HEK293 (cell line): ENCODE data around the gene OR5W2.

Experiments
- CTCF ChIA-PET: fragments of 350-600 bp; formaldehyde crosslinking; extraction: SDS; loops from one replicate; lab custom pipeline; 2021; ENCODE audit warnings: antibody characterized with exemption; lab: Yijun Ruan, JAX
- POLR2A ChIA-PET: fragments of 300-600 bp; formaldehyde crosslinking; extraction: SDS; loops from one replicate; lab custom pipeline; 2020; ENCODE audit warnings: antibody characterized with exemption, inconsistent platforms; lab: Yijun Ruan, JAX
- H3K27ac ChIP-seq: fragments of 200-500 bp; sonication (Bioruptor generic); 2 replicates; pipeline ENCODE4 v1.5.1; 2014; ENCODE audit warnings: low read depth, low read length, control low read depth, inconsistent platforms; ENCODE audit errors: extremely low read depth
- H3K36me3 ChIP-seq, 2 experiments: fragments of 200-500 bp in 1 of 2; sonication (Bioruptor generic) in 1 of 2; 1 replicate in 1 of 2; 2 replicates in 1 of 2; pipeline ENCODE4 v1.5.1; 2014 to 2017; ENCODE audit warnings: inconsistent platforms in 2 of 2, low read length in 2 of 2; ENCODE audit not compliant: control insufficient read depth in 2 of 2, insufficient read depth in 1 of 2
- H3K4me1 ChIP-seq: fragments of 200-500 bp; sonication (Bioruptor generic); 2 replicates; pipeline ENCODE4 v1.5.1; 2014; ENCODE audit warnings: mild to moderate bottlenecking, low read length, inconsistent platforms; ENCODE audit not compliant: control insufficient read depth, insufficient read depth
- H3K4me3 ChIP-seq: 2 replicates; pipeline ENCODE4 v1.5.1; 2011; ENCODE audit warnings: low read depth, mild to moderate bottlenecking, control low read depth, low read length, moderate library complexity
- H3K9me3 ChIP-seq: fragments of 200-500 bp; sonication (Bioruptor generic); 2 replicates; pipeline ENCODE4 v1.5.1; 2014; ENCODE audit warnings: low read depth, low read length, inconsistent platforms; ENCODE audit not compliant: control insufficient read depth, insufficient read depth
- BCL11B ChIP-seq: fragments of 450-650 bp; formaldehyde crosslinking; IDR thresholded peaks from 2 replicates; pipeline ENCODE4 v1.5.1; 2016; ENCODE audit warnings: low read depth, missing biosample characterization, missing genetic modification characterization
- EGR2 ChIP-seq: fragments of 450-650 bp; formaldehyde crosslinking; IDR thresholded peaks from 2 replicates; pipeline ENCODE4 v1.5.1; 2016; ENCODE audit warnings: low read depth, missing biosample characterization, missing genetic modification characterization
- HOXD13 ChIP-seq: sonication (generic); formaldehyde crosslinking; IDR thresholded peaks from 2 replicates; pipeline ENCODE4 v1.8.0; 2022; ENCODE audit warnings: missing genetic modification reagents, borderline replicate concordance
- RBAK ChIP-seq: fragments of 450-650 bp; formaldehyde crosslinking; IDR thresholded peaks from 2 replicates; pipeline ENCODE4 v1.5.1; 2016; ENCODE audit warnings: missing biosample characterization, missing genetic modification characterization
- SCRT2 ChIP-seq: fragments of 450-650 bp; formaldehyde crosslinking; IDR thresholded peaks from 2 replicates; pipeline ENCODE4 v1.5.1; 2016; ENCODE audit warnings: missing biosample characterization, missing genetic modification characterization
- ZFP37 ChIP-seq: fragments of 450-650 bp; formaldehyde crosslinking; IDR thresholded peaks from 2 replicates; pipeline ENCODE4 v1.5.1; 2016; ENCODE audit warnings: missing biosample characterization, missing genetic modification characterization
- ZNF302 ChIP-seq: fragments of 450-650 bp; formaldehyde crosslinking; IDR thresholded peaks from 2 replicates; pipeline ENCODE4 v1.5.1; 2016; ENCODE audit warnings: missing biosample characterization, missing genetic modification characterization, low read depth
- ZNF335 ChIP-seq: fragments of 450-650 bp; formaldehyde crosslinking; conservative IDR thresholded peaks from 2 replicates; pipeline ENCODE4 v1.5.1; 2016; ENCODE audit warnings: missing biosample characterization, missing genetic modification characterization
- ZNF366 ChIP-seq: fragments of 450-650 bp; formaldehyde crosslinking; conservative IDR thresholded peaks from 2 replicates; pipeline ENCODE4 v1.5.1; 2016; ENCODE audit warnings: missing biosample characterization, missing genetic modification characterization
- ZNF48 ChIP-seq: fragments of 450-650 bp; formaldehyde crosslinking; IDR thresholded peaks from 2 replicates; pipeline ENCODE4 v1.5.1; 2016; ENCODE audit warnings: missing biosample characterization, missing genetic modification characterization
- ZNF521 ChIP-seq: fragments of 450-650 bp; formaldehyde crosslinking; IDR thresholded peaks from 2 replicates; pipeline ENCODE4 v1.5.1; 2017; ENCODE audit warnings: missing biosample characterization, mild to moderate bottlenecking, missing genetic modification characterization
- ZNF544 ChIP-seq: fragments of 450-650 bp; formaldehyde crosslinking; IDR thresholded peaks from 2 replicates; pipeline ENCODE4 v1.5.0; 2017; ENCODE audit warnings: missing biosample characterization, missing genetic modification characterization
- ZNF621 ChIP-seq: fragments of 450-650 bp; formaldehyde crosslinking; IDR thresholded peaks from 2 replicates; pipeline ENCODE4 v1.5.1; 2017; ENCODE audit warnings: missing biosample characterization, missing genetic modification characterization
- ZNF768 ChIP-seq: fragments of 450-650 bp; formaldehyde crosslinking; IDR thresholded peaks from 2 replicates; pipeline ENCODE4 v1.5.1; 2018; ENCODE audit warnings: missing biosample characterization, mild to moderate bottlenecking, missing genetic modification characterization
- ZNF791 ChIP-seq: fragments of 450-650 bp; formaldehyde crosslinking; IDR thresholded peaks from 2 replicates; pipeline ENCODE4 v1.5.1; 2016; ENCODE audit warnings: missing biosample characterization, missing genetic modification characterization
- ZNF830 ChIP-seq: fragments of 450-650 bp; IDR thresholded peaks from 2 replicates; pipeline ENCODE4 v1.5.0; 2018; ENCODE audit warnings: missing biosample characterization, missing genetic modification characterization, low read depth, mild to moderate bottlenecking, moderate library complexity
- ZSCAN5A ChIP-seq: fragments of 450-650 bp; formaldehyde crosslinking; IDR thresholded peaks from 2 replicates; pipeline ENCODE4 v1.5.1; 2016; ENCODE audit warnings: missing biosample characterization, missing genetic modification characterization
- TF ChIP-seq, protein P1 (sequence below): fragments of 450-650 bp; formaldehyde crosslinking; IDR thresholded peaks from 2 replicates; pipeline ENCODE4 v1.5.1; 2017; ENCODE audit warnings: missing biosample characterization, missing genetic modification characterization
- TF ChIP-seq, protein P2 (sequence below): fragments of 450-650 bp; formaldehyde crosslinking; IDR thresholded peaks from 2 replicates; pipeline ENCODE4 v1.5.1; 2017; ENCODE audit warnings: missing biosample characterization, missing genetic modification characterization
- TF ChIP-seq, protein P3 (sequence below): fragments of 450-650 bp; formaldehyde crosslinking; IDR thresholded peaks from 2 replicates; pipeline ENCODE4 v1.5.1; 2016; ENCODE audit warnings: missing biosample characterization, missing genetic modification characterization, borderline replicate concordance

OR5W2 gene

DNA sequence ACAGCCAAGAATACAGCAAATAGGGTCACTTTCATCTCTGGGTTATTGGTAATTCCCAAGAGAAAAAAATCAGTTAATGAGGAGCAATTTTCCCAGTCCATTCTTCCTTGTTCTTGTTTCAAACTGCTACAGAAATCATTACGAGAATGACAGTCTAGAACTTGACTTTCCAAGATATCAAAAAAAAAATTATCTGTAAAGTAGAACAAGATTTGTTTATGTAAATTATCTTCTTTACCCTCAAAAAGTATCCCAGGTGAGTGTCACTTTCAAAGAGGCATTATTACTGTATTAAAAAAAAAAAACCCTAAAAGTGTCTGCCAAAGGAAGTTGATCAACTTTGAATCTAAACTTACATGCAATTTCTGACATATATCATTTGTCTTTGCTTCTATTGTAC is at the start of gene OR5W2:
TSS of gene OR5W2 (minus strand) at position 101 of the 400 bp plus-strand sequence. CDS start at position 101, 0 bp downstream.
- Histone ChIP-seq H3K9me3 (no peaks in the 10 kb centered on the region), H3K4me1 (no peaks in the 10 kb centered on the region), H3K4me3 (no peak within 1 kb of the TSS), H3K27ac (no peak within 1 kb of the TSS), H3K36me3 (no peaks in the 10 kb centered on the region)
- TF ChIP-seq ZNF621 (tag by site-specific recombination), result no peak
- TF ChIP-seq, protein P1, sequence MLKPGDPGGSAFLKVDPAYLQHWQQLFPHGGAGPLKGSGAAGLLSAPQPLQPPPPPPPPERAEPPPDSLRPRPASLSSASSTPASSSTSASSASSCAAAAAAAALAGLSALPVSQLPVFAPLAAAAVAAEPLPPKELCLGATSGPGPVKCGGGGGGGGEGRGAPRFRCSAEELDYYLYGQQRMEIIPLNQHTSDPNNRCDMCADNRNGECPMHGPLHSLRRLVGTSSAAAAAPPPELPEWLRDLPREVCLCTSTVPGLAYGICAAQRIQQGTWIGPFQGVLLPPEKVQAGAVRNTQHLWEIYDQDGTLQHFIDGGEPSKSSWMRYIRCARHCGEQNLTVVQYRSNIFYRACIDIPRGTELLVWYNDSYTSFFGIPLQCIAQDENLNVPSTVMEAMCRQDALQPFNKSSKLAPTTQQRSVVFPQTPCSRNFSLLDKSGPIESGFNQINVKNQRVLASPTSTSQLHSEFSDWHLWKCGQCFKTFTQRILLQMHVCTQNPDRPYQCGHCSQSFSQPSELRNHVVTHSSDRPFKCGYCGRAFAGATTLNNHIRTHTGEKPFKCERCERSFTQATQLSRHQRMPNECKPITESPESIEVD (tag by site-specific recombination), result no peak
- no peak for TF ChIP-seq RBAK (tag by site-specific recombination)
- no peak for TF ChIP-seq ZNF544
- TF ChIP-seq EGR2 (tag by site-specific recombination), result no peak
- TF ChIP-seq ZNF791 (tag by site-specific recombination), result no peak
- no peak for TF ChIP-seq HOXD13 (CRISPR knock-in tag)
- TF ChIP-seq, protein P2, sequence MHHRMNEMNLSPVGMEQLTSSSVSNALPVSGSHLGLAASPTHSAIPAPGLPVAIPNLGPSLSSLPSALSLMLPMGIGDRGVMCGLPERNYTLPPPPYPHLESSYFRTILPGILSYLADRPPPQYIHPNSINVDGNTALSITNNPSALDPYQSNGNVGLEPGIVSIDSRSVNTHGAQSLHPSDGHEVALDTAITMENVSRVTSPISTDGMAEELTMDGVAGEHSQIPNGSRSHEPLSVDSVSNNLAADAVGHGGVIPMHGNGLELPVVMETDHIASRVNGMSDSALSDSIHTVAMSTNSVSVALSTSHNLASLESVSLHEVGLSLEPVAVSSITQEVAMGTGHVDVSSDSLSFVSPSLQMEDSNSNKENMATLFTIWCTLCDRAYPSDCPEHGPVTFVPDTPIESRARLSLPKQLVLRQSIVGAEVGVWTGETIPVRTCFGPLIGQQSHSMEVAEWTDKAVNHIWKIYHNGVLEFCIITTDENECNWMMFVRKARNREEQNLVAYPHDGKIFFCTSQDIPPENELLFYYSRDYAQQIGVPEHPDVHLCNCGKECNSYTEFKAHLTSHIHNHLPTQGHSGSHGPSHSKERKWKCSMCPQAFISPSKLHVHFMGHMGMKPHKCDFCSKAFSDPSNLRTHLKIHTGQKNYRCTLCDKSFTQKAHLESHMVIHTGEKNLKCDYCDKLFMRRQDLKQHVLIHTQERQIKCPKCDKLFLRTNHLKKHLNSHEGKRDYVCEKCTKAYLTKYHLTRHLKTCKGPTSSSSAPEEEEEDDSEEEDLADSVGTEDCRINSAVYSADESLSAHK (tag by site-specific recombination), result no peak
- TF ChIP-seq SCRT2 (tag by site-specific recombination), result no peak
- TF ChIP-seq ZNF768 (tag by site-specific recombination), result no peak
- no peak for TF ChIP-seq ZNF521 (tag by site-specific recombination)
- no peak for TF ChIP-seq ZNF302 (tag by site-specific recombination)
- TF ChIP-seq ZNF335 (tag by site-specific recombination), result no peak
- no peak for TF ChIP-seq BCL11B
- TF ChIP-seq ZNF366 (tag by site-specific recombination), result no peak
- TF ChIP-seq ZFP37 (tag by site-specific recombination), result no peak
- TF ChIP-seq, protein P3, sequence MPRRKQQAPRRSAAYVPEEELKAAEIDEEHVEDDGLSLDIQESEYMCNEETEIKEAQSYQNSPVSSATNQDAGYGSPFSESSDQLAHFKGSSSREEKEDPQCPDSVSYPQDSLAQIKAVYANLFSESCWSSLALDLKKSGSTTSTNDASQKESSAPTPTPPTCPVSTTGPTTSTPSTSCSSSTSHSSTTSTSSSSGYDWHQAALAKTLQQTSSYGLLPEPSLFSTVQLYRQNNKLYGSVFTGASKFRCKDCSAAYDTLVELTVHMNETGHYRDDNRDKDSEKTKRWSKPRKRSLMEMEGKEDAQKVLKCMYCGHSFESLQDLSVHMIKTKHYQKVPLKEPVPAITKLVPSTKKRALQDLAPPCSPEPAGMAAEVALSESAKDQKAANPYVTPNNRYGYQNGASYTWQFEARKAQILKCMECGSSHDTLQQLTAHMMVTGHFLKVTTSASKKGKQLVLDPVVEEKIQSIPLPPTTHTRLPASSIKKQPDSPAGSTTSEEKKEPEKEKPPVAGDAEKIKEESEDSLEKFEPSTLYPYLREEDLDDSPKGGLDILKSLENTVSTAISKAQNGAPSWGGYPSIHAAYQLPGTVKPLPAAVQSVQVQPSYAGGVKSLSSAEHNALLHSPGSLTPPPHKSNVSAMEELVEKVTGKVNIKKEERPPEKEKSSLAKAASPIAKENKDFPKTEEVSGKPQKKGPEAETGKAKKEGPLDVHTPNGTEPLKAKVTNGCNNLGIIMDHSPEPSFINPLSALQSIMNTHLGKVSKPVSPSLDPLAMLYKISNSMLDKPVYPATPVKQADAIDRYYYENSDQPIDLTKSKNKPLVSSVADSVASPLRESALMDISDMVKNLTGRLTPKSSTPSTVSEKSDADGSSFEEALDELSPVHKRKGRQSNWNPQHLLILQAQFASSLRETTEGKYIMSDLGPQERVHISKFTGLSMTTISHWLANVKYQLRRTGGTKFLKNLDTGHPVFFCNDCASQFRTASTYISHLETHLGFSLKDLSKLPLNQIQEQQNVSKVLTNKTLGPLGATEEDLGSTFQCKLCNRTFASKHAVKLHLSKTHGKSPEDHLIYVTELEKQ (tag by site-specific recombination), result no peak
- TF ChIP-seq ZSCAN5A, result no peak
- TF ChIP-seq ZNF48 (tag by site-specific recombination), result no peak
- no peak for TF ChIP-seq ZNF830 (tag by site-specific recombination)
- CTCF ChIA-PET, result no interaction called here
- POLR2A ChIA-PET, result no interaction called here
